Body of pancreas (tissue), 4 donors: ENCODE data around the gene CPNE1.

Source experiments
- CTCF ChIP-seq, 7 experiments: fragments of 450-650 bp in 4 of 7; fragments of 200-600 bp in 3 of 7; sonication (generic) in 3 of 7; IDR thresholded peaks; one replicate each; pipeline ENCODE4 v1.5.1; 2016 to 2019; ENCODE audit warnings: antibody characterized with exemption in 7 of 7
- POLR2A ChIP-seq, 3 donors: fragments of 450-650 bp; IDR thresholded peaks; one replicate each; pipeline ENCODE4 v1.6.1; 2016; ENCODE audit warnings: antibody characterized with exemption in 3 of 3, mild to moderate bottlenecking in 2 of 3

GRCh38 chr20:35698298-35699126 lies 33.8 kb upstream of the CPNE1 start:
- TF ChIP-seq CTCF (IDR thresholded peaks at IDR 0.05): no peak
- no peak for TF ChIP-seq POLR2A (IDR thresholded peaks at IDR 0.05)
